CD4-positive, alpha-beta memory T cell (primary cell): ENCODE results near the gene RPN2. TPM values are rescaled to one million over a fixed set of nuclear protein-coding genes. Genes with fewer than 3 reads are reported as not detected.

Source experiments
- CTCF ChIA-PET: fragments of 350-600 bp; sonication (Branson Sonifier 250); formaldehyde crosslinking; loops from one replicate; lab custom pipeline; 2021; ENCODE audit warnings: inconsistent platforms; ENCODE audit not compliant: partially characterized antibody; lab: Charles Lee
- POLR2A ChIA-PET: fragments of 350-600 bp; sonication (Branson Sonifier 250); formaldehyde crosslinking; loops from one replicate; lab custom pipeline; 2021; ENCODE audit not compliant: partially characterized antibody; lab: Charles Lee
- DNase-seq, 5 donors: peaks; one replicate each; pipeline versions ENCODE4 v3.0.0 to v3.0.0-alpha.2; 2020 to 2022; ENCODE audit warnings: mixed read lengths in 1 of 5
- H3K27ac ChIP-seq: one replicate; pipeline ENCODE4 v1.7.0; 2013; ENCODE audit warnings: low read depth, low read length
- H3K27me3 ChIP-seq: 2 replicates; pipeline ENCODE4 v1.7.0; 2013; ENCODE audit warnings: mild to moderate bottlenecking, low read length, moderate library complexity; ENCODE audit not compliant: insufficient read depth
- H3K36me3 ChIP-seq: 2 replicates; pipeline ENCODE4 v1.7.0; 2013; ENCODE audit warnings: mild to moderate bottlenecking, low read length, moderate library complexity; ENCODE audit not compliant: insufficient read depth
- H3K4me1 ChIP-seq: 2 replicates; pipeline ENCODE4 v1.7.0; 2013; ENCODE audit warnings: mild to moderate bottlenecking, low read length, moderate library complexity; ENCODE audit not compliant: insufficient read depth
- H3K4me3 ChIP-seq, 2 donors: one replicate each; pipeline ENCODE4 v1.7.0; 2013; ENCODE audit warnings: low read length in 2 of 2, mild to moderate bottlenecking in 1 of 2
- H3K9me3 ChIP-seq, 2 donors: one replicate each; pipeline ENCODE4 v1.7.0; 2013; ENCODE audit warnings: low read length in 2 of 2, control low read depth in 1 of 2; ENCODE audit not compliant: control insufficient read depth in 1 of 2
- H3K27ac Mint-ChIP-seq, 7 donors: one replicate each; pipeline ENCODE4 v1.8.0; 2020 to 2021; ENCODE audit warnings: mixed read lengths in 7 of 7, mild to moderate bottlenecking in 6 of 7, inconsistent platforms in 3 of 7, moderate library complexity in 3 of 7
- H3K27me3 Mint-ChIP-seq, 2 donors: one replicate each; pipeline ENCODE4 v1.8.0; 2020 to 2021; ENCODE audit warnings: mixed read lengths in 2 of 2
- H3K36me3 Mint-ChIP-seq, 2 donors: one replicate each; pipeline ENCODE4 v1.8.0; 2020 to 2021; ENCODE audit warnings: mixed read lengths in 2 of 2, inconsistent platforms in 1 of 2, mild to moderate bottlenecking in 1 of 2
- H3K4me1 Mint-ChIP-seq, 4 donors: one replicate each; pipeline ENCODE4 v1.8.0; 2020 to 2021; ENCODE audit warnings: mixed read lengths in 4 of 4, mild to moderate bottlenecking in 1 of 4
- H3K4me3 Mint-ChIP-seq, 8 donors: one replicate each; pipeline ENCODE4 v1.8.0; 2020 to 2021; ENCODE audit warnings: mixed read lengths in 8 of 8, mild to moderate bottlenecking in 7 of 8, moderate library complexity in 6 of 8, inconsistent platforms in 3 of 8
- H3K9me3 Mint-ChIP-seq, 8 donors: one replicate each; pipeline ENCODE4 v1.8.0; 2020 to 2021; ENCODE audit warnings: mixed read lengths in 8 of 8, mild to moderate bottlenecking in 5 of 8, inconsistent platforms in 3 of 8, moderate library complexity in 1 of 8
- intact Hi-C: fragments of 100-400 bp; cut with micrococcal nuclease; formaldehyde crosslinking; loops from one replicate; pipeline ENCODE4 v1.15.1; 2023
- polyA plus RNA-seq, 2 donors: library from polyadenylated mRNA; unstranded; fragments of 300-500 nt; fragmentation: Illumina TruSeq; gene quantifications; one replicate each; pipeline ENCODE4 v1.2.3, GENCODE V29; 2021
- total RNA-seq, 2 experiments: library from RNA; stranded (reverse); gene quantifications; one replicate each; pipeline ENCODE4 v1.2.3, GENCODE V29; 2021

The RPN2 gene
- total and polyA plus RNA-seq, 4 experiments from 2014 or later = 125 to 349 (median 192) TPM

DNA sequence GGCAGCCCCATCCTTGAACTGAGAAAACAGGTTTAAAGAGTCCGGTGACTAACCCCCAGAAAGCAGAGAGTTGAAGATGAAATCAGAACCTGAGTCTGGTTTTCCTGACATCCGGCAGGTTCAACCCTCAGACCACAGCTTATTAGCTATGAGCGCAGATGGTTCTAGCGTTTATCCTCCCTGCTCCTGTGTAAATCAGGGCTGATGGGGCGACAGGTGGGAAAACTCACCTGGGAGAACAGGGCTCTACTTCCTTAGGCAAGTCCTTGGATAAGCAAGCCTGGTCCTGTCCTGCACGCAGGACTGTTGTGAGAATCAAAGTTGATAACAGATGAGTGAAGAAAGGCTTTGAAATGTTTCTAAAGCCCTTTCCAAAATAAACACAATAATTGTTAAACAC, 51.1 kb downstream of the RPN2 start:
- ChIA-PET POLR2A (interaction anchor here (0.6 kb wide), 1 partner anchor 263 kb away, joined by 3 read pairs; no protein-coding TSS in a partner anchor), CTCF (interaction anchor here (1.8 kb wide), 1 partner anchor 35 kb away, joined by 5 read pairs; no protein-coding TSS in a partner anchor)
- Histone ChIP-seq H3K27me3 (no peaks in the 10 kb centered on the region), H3K36me3 (peaks cover 99% of the 10 kb centered on the region), H3K9me3 (no peaks in the 10 kb centered on the region), H3K27ac (no peak overlapping the region), H3K4me1 (no peaks in the 10 kb centered on the region), H3K4me3 (no peak overlapping the region)
- peaks cover 0 to 3% (median under 1%) of the 10 kb centered on the region in 4 donors for H3K4me1 Mint-ChIP-seq
- peak overlapping the region in 1 of 7 donors; percentile 75 for H3K27ac Mint-ChIP-seq
- H3K9me3 Mint-ChIP-seq = no peaks in the 10 kb centered on the region
- no peak for DNase-seq
- no peaks in the 10 kb centered on the region for H3K27me3 Mint-ChIP-seq
- no peak overlapping the region for H3K4me3 Mint-ChIP-seq
- intact Hi-C loops = no loop called here
- H3K36me3 Mint-ChIP-seq = peaks cover 78 to 91% of the 10 kb centered on the region in 2 donors

DNA sequence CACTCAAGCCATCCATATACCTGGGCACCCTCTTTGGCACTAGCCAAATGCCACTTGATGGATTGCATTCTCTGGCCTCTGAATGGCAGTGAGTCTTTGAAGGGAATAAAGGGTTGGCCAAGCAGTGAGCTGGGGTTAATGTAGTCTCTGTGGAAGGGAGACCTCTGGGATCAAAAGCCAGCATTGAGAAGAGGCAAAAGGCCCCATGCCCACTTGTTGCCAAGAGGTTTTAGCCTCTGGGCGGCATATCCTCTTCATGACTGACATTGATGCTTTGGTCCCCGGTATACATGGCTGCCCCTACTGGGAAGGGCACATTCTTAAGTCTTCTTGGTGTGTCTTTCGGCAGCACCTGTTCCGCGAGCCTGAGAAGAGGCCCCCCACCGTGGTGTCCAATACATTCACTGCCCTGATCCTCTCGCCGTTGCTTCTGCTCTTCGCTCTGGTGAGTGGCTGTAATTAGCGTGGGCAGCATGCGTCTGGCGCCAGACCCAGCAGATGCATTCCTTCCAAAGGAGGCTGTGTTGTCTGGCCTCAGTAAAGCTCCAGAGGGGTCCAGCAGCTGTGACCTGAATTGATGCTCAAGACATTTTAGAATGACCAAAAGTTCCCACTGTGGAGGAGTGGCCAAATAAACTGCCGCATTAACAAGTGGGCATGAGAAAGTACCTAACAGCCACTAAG, 53.0 kb downstream of the RPN2 start:
- no peak overlapping the region for H3K4me3 Mint-ChIP-seq
- H3K27me3 Mint-ChIP-seq = no peaks in the 10 kb centered on the region
- Histone ChIP-seq H3K27ac (no peak overlapping the region), H3K4me1 (no peaks in the 10 kb centered on the region), H3K36me3 (peaks cover 95% of the 10 kb centered on the region), H3K27me3 (no peaks in the 10 kb centered on the region), H3K9me3 (no peaks in the 10 kb centered on the region), H3K4me3 (no peak overlapping the region)
- H3K9me3 Mint-ChIP-seq = no peaks in the 10 kb centered on the region
- CTCF ChIA-PET = no interaction called here
- peaks cover 82 to 95% of the 10 kb centered on the region in 2 donors for H3K36me3 Mint-ChIP-seq
- no peak for DNase-seq
- peaks cover 0 to 3% (median under 1%) of the 10 kb centered on the region in 4 donors for H3K4me1 Mint-ChIP-seq
- H3K27ac Mint-ChIP-seq = no peak overlapping the region
- intact Hi-C loops = no loop called here
- POLR2A ChIA-PET = no interaction called here

DNA sequence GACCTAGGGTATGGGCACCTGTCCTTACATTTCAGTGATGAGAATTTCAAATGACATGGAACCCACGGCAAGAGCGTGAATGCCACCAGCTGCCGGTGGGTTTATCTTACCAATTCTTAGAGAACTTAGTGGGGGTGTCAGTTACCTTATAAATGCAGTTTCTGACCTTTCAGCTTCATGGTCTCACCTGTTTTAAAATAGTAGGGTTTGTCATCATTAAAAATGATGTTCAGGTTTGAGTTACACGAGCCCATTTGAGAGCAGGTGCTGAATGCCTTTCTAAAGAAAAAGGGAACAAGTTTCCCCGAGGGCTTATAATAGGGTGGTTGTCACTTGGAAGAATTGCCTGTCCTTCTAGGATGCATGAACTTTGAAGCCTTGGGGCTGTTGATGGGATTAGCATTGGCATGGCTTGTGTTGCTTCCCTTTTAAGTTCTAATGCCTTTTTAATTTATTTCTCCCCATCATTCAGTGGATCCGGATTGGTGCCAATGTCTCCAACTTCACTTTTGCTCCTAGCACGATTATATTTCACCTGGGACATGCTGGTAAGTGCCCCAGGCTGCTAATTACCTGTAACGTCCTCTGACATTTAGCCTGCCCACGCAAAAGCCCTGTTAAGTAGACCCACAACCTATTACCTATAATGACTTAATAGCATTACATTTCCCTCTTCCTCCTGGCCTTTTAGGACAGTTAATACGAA, 54.6 kb downstream of the RPN2 start:
- ChIA-PET CTCF (no interaction called here), POLR2A (no interaction called here)
- no peaks in the 10 kb centered on the region for H3K9me3 Mint-ChIP-seq
- H3K9me3 ChIP-seq = no peaks in the 10 kb centered on the region
- no peaks in the 10 kb centered on the region for H3K27me3 Mint-ChIP-seq
- no peak for DNase-seq
- intact Hi-C loops = no loop called here
- peak overlapping the region in 1 of 7 donors; percentile 72 for H3K27ac Mint-ChIP-seq
- H3K27ac ChIP-seq = no peak overlapping the region
- peaks cover 95% of the 10 kb centered on the region for H3K36me3 ChIP-seq
- no peaks in the 10 kb centered on the region for H3K27me3 ChIP-seq
- H3K4me1 ChIP-seq = no peaks in the 10 kb centered on the region
- H3K4me3 Mint-ChIP-seq = no peak overlapping the region
- H3K36me3 Mint-ChIP-seq = peaks cover 78 to 90% of the 10 kb centered on the region in 2 donors
- peaks cover 0 to 3% (median under 1%) of the 10 kb centered on the region in 4 donors for H3K4me1 Mint-ChIP-seq
- no peak overlapping the region for H3K4me3 ChIP-seq

DNA sequence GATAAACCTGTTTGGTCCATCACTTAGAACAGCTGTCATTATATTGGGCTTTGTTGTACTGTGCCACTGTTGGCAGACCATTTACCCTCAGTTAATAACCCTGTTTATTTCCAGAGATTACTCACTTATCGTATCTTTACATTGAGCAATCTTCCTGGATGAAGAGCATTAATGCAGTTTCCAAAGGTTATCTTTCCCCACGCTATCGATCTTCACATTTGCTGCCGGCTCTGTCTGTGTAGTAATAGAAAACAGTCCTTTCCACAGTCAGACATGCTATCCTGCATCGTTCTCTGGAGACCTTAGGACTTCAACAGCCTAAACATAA, 55.1 kb downstream of the RPN2 start:
- H3K4me1 Mint-ChIP-seq = peaks cover 0 to 3% (median 0%) of the 10 kb centered on the region in 4 donors
- intact Hi-C loops = no loop called here
- no peak overlapping the region for H3K27ac Mint-ChIP-seq
- Histone ChIP-seq H3K27me3 (no peaks in the 10 kb centered on the region), H3K9me3 (no peaks in the 10 kb centered on the region), H3K27ac (no peak overlapping the region), H3K36me3 (peaks cover 94% of the 10 kb centered on the region), H3K4me1 (no peaks in the 10 kb centered on the region), H3K4me3 (no peak overlapping the region)
- no peak overlapping the region for H3K4me3 Mint-ChIP-seq
- ChIA-PET CTCF (no interaction called here), POLR2A (no interaction called here)
- H3K9me3 Mint-ChIP-seq = no peaks in the 10 kb centered on the region
- no peaks in the 10 kb centered on the region for H3K27me3 Mint-ChIP-seq
- DNase-seq = no peak
- peaks cover 78 to 90% of the 10 kb centered on the region in 2 donors for H3K36me3 Mint-ChIP-seq

DNA sequence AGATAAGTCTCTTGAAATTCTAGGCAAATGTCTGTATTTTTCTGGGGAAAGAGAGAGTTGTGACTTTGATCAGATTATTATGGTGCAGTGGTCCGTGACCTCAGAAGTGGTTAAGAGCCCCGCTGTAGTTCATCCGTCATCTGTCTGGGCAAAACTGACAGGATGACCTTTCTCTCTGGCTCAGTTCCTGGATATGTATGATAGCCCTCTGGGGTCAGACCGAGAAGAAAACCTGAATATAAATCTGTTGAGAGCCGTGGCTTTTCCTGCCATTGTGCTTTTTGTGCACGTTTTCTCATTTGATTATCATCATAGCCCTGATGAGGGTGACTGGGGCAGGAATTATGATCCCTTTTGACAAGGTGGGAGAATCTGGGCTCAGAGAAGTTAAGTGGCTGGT, 55.9 kb downstream of the RPN2 start:
- no peak overlapping the region for H3K27ac ChIP-seq
- no peaks in the 10 kb centered on the region for H3K4me1 ChIP-seq
- Mint-ChIP-seq H3K4me3 (no peak overlapping the region), H3K27ac (peak overlapping the region in 1 of 7 donors; percentile 43), H3K4me1 (peaks cover 0 to 3% (median 0%) of the 10 kb centered on the region in 4 donors), H3K9me3 (no peaks in the 10 kb centered on the region), H3K36me3 (peaks cover 78 to 90% of the 10 kb centered on the region in 2 donors), H3K27me3 (no peaks in the 10 kb centered on the region)
- no peaks in the 10 kb centered on the region for H3K27me3 ChIP-seq
- H3K9me3 ChIP-seq = no peaks in the 10 kb centered on the region
- intact Hi-C loops = no loop called here
- H3K4me3 ChIP-seq = no peak overlapping the region
- CTCF ChIA-PET = no interaction called here
- no peak for DNase-seq
- peaks cover 91% of the 10 kb centered on the region for H3K36me3 ChIP-seq
- POLR2A ChIA-PET = no interaction called here

DNA sequence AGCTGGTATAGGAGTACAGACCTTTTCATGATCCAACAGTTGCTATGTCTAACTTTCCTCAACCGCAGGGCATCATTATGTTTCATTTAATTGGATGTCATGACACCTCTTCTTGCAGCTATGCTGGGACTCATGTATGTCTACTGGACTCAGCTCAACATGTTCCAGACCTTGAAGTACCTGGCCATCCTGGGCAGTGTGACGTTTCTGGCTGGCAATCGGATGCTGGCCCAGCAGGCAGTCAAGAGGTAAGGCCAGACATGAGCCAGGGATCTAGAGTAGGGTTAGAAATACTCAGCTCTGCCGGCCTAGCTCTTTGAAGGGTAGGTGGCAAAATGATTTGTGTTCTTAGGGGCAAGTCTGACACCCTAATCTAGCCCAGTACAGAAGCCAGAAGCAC, 57.3 kb downstream of the RPN2 start:
- Histone ChIP-seq H3K27ac (no peak overlapping the region), H3K4me1 (no peaks in the 10 kb centered on the region), H3K9me3 (no peaks in the 10 kb centered on the region), H3K27me3 (no peaks in the 10 kb centered on the region), H3K4me3 (no peak overlapping the region), H3K36me3 (peaks cover 89% of the 10 kb centered on the region)
- H3K4me3 Mint-ChIP-seq = no peak overlapping the region
- peaks cover 81 to 90% of the 10 kb centered on the region in 2 donors for H3K36me3 Mint-ChIP-seq
- no peaks in the 10 kb centered on the region for H3K9me3 Mint-ChIP-seq
- ChIA-PET CTCF (no interaction called here), POLR2A (no interaction called here)
- no peak overlapping the region for H3K27ac Mint-ChIP-seq
- no peaks in the 10 kb centered on the region for H3K4me1 Mint-ChIP-seq
- no peak for DNase-seq
- no peaks in the 10 kb centered on the region for H3K27me3 Mint-ChIP-seq
- intact Hi-C loops = no loop called here

DNA sequence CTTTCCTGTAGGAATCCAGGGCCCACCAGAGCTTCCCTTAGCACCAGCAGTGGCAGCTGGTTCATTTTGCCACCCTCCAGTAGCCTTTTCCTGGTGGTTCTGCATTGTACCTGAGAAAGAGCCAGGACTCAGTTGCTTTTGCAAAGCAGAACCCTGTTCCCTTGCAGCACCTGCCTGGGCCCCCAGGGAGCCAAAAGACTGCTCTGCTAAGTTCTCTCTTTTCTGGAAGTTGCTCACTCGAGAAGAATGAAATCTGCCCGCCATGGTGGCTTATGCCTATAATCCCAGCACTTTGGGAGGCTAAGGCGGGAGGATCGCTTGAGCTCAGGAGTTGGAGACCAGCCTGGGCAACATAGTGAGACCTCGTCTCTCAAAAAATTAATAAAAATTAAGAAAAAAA, 58.5 kb downstream of the RPN2 start:
- Mint-ChIP-seq H3K9me3 (no peaks in the 10 kb centered on the region), H3K27ac (no peak overlapping the region), H3K4me1 (no peaks in the 10 kb centered on the region), H3K4me3 (no peak overlapping the region), H3K36me3 (peaks cover 80 to 90% of the 10 kb centered on the region in 2 donors), H3K27me3 (no peaks in the 10 kb centered on the region)
- intact Hi-C loops = no loop called here
- CTCF ChIA-PET = no interaction called here
- POLR2A ChIA-PET = no interaction called here
- no peaks in the 10 kb centered on the region for H3K9me3 ChIP-seq
- no peaks in the 10 kb centered on the region for H3K4me1 ChIP-seq
- no peaks in the 10 kb centered on the region for H3K27me3 ChIP-seq
- no peak for DNase-seq
- H3K27ac ChIP-seq = no peak overlapping the region
- peaks cover 89% of the 10 kb centered on the region for H3K36me3 ChIP-seq
- H3K4me3 ChIP-seq = no peak overlapping the region
